Measurements from ENCODE around the gene SUPT6H.

GRCh38 chr17:28712032-28712704 lies 50.2 kb downstream of the SUPT6H start:
- TF ChIP-seq CTCF (IDR thresholded peaks at IDR 0.05) (no peak), MAX (IDR thresholded peaks at IDR 0.05; ENCODE audit: low read depth) (no peak), GABPA (IDR thresholded peaks at IDR 0.05; ENCODE audit: low read depth) (no peak), JUND (IDR thresholded peaks at IDR 0.05) (no peak), RFX5 (IDR thresholded peaks at IDR 0.05; ENCODE audit: low read length) (no peak), TEAD4 (IDR thresholded peaks at IDR 0.05; ENCODE audit: borderline replicate concordance, insufficient read depth) (no peak)
